Measurements from ENCODE around the gene TXNDC8. TPM values are rescaled to one million over a fixed set of nuclear protein-coding genes. Genes with fewer than 3 reads are reported as not detected.

TXNDC8 gene
- total RNA-seq, 2 donors from 2014 or later: not detected

DNA sequence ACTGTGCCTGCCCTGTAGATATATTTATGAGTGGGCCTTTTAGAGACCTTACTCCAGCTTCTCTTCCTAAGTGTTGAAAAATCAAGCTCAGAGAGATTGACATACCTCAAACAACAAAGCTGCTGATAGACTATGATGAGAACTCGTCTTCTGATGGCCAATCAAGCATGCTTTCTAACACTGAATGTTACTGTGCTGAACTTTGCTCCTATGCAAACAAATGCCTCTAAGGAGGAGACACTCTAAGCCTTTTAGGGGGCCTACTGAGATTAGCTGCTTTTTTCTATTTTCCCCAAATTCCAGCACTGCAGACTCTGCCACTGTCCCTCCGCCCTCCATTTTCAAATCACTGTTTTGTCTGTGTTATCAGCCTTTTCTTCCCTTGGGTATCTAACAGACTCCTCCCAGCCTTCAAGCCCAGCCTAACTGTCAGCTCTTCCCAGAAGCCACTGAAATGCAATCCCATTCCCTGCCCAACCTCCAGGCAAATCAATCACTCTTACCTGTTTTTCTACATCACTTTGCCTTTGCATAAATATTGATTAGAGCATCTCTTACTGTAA, 39.5 kb downstream of the TXNDC8 start:
- Mint-ChIP-seq H3K9me3 (no peaks in the 10 kb centered on the region), H3K36me3 (no peaks in the 10 kb centered on the region), H3K27ac (no peak overlapping the region)
- ATAC-seq (no peak), DNase-seq (ENCODE audit: low spot score in 2 of 2) (no peak)

DNA sequence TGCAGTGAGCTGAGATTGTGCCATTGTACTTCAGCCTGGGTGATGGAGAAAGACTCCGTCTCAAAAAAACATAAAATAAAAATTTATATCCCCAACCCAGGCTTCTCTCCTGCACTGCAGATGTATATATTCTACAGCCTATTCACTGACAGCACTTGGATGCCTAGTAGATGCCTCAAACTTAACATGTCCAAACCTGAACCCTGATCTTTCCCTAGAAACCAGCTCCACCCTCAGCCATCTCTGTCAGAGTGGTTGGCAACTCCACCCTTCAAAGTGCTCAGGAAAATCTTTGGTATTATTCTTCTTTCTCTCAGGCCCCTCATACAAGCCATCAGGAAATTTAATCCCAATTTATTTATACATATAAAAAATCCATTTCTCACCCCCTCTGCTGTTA, 44.4 kb downstream of the TXNDC8 start:
- no peaks in the 10 kb centered on the region for H3K36me3 Mint-ChIP-seq
- no peak for DNase-seq (ENCODE audit: low spot score in 2 of 2)
- H3K9me3 Mint-ChIP-seq: no peaks in the 10 kb centered on the region
- ATAC-seq: no peak
- no peak overlapping the region for H3K27ac Mint-ChIP-seq

DNA sequence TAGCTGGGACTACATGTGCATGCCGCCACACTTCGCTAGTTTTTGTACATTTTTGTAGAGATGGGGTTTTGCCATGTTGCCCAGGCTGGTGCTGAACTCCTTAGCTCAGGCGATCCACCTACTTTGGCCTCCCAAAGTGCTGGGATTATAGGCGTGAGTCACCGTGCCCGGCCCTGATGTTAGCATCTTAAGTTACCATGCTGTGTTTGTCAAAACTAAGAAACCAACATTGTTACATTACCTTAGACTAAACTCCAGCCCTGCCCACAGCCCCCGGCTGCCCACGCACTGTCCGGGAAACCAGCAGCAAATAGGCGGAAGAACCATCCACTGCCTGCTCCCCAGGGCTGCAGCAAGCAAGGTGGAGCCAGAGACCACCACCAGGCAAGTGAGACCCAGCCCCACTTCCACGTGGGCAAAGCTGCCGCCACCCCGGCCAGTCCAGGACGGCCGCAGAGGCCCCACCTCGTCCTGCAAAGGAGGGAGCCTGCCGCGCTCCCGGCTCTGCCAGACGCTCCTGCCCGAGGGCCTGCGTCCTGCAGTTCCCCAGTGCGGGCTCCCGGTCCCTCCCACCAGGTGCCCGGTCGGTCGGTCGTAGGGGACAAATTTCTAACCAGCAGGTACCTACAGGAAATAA, 45.6 kb downstream of the TXNDC8 start:
- no peak overlapping the region for H3K27ac Mint-ChIP-seq
- H3K36me3 Mint-ChIP-seq: no peaks in the 10 kb centered on the region
- DNase-seq (ENCODE audit: low spot score in 2 of 2) (no peak), ATAC-seq (no peak)
- no peaks in the 10 kb centered on the region for H3K9me3 Mint-ChIP-seq

DNA sequence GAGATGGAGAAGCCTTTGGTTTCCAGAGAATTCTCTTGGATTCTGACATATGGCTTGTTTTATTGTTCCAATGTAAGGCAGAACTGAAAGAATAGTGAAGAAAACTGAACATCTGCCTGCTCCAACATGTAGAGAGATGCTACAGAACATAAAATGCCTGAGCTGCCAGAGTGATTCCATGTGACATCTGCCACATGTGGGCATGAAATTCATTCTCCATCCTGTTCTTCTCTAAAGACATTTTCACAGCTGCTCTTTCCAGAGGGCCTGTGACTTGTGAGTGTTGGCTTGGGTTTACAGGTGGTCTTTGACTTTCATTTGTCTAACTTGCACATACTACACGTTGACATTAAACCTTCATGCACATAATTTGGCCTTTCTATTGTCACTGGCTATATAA, 47.7 kb downstream of the TXNDC8 start:
- Mint-ChIP-seq H3K36me3 (no peaks in the 10 kb centered on the region), H3K27ac (no peak overlapping the region), H3K9me3 (no peaks in the 10 kb centered on the region)
- ATAC-seq (no peak), DNase-seq (ENCODE audit: low spot score in 2 of 2) (no peak)

DNA sequence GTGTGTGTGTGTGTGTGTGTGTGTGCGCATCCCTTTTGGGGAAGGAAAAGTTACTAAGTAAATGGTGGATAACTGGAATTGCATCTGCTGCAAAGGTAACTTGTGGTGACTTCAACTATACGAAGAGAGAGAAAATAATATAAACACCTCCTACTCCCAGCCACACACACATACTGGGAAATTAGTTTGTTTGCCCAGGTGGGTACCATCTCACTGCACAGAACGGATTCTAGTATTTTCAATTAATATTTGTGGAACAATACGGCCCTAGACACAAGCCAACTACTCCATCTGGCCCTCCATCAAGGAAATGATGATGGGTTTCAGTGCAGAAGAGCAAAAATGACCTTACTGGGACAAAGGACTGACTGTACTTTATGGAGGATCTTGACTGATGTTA, 49.2 kb downstream of the TXNDC8 start:
- Mint-ChIP-seq H3K36me3 (no peaks in the 10 kb centered on the region), H3K27ac (no peak overlapping the region), H3K9me3 (no peaks in the 10 kb centered on the region)
- no peak for DNase-seq (ENCODE audit: low spot score in 2 of 2)
- ATAC-seq: no peak

DNA sequence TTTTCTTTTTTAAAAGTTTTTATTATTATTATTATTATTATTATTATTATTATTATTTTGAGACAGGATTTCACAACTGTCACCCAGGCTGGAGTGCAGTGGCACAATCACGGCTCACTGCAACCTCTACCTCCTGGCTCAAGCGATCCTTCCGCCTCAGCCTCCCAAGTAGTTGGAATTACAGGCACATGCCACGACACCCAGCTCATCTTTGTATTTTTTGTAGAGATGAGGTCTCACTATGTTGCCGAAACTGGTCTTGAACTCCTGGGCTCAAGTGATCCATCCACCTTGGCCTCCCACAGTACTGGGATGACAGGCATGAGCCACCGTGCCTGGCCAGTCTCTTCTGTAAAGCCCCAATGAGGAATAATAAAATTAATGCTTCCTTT, 50.4 kb downstream of the TXNDC8 start:
- Mint-ChIP-seq H3K27ac (no peak overlapping the region), H3K9me3 (no peaks in the 10 kb centered on the region), H3K36me3 (no peaks in the 10 kb centered on the region)
- no peak for ATAC-seq
- no peak for DNase-seq (ENCODE audit: low spot score in 2 of 2)

DNA sequence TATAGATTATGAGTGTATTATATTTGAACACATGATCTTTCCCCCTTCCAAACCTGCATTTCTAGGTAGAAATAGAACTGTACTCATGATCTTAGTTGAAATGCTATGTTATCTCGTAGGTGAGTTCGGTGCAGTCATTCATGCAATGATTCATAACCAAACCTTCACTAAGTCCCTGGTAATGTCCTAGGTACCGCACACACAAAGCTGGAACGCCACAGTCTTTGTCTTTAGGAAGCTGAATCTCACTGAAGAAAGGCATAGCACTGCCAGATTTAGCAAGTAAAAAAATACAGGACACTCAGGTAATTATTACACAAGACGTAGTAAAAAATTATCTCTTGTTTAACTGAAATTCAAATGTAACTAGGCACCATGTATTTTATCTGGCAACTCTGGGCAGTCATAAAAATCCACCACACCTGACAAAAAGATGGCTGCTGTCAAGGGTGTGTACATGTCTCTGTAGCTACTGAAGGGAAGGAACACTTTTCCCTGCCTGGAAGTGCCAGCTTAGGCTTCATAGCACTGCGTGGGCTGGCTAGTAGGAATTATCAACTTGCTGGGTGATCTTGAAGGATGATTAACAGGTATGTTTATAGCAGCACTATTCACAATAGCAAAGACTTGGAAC, 53.3 kb downstream of the TXNDC8 start:
- no peak for DNase-seq (ENCODE audit: low spot score in 2 of 2)
- H3K36me3 Mint-ChIP-seq: no peaks in the 10 kb centered on the region
- no peaks in the 10 kb centered on the region for H3K9me3 Mint-ChIP-seq
- H3K27ac Mint-ChIP-seq: no peak overlapping the region
- no peak for ATAC-seq

DNA sequence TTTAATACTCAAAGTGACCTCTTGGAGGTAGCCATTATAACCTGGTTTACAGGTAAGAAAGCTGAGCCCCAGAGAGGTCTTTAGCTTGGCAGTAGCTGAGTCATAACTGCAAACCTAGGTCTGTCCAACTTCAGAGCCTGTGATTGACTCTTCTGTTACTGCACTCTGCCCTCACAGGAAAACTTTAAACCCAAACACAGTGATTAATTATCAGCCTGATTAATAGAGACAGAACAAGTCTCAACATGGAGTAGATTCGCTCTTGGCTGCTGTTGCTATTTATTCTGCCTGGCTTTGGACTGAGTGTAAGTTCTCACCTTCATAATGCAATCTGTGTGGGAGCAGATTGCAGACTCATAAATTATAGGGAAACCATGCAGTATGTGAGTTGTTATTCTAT, 53.9 kb downstream of the TXNDC8 start:
- Mint-ChIP-seq H3K9me3 (no peaks in the 10 kb centered on the region), H3K27ac (no peak overlapping the region), H3K36me3 (no peaks in the 10 kb centered on the region)
- ATAC-seq (no peak), DNase-seq (ENCODE audit: low spot score in 2 of 2) (no peak)

DNA sequence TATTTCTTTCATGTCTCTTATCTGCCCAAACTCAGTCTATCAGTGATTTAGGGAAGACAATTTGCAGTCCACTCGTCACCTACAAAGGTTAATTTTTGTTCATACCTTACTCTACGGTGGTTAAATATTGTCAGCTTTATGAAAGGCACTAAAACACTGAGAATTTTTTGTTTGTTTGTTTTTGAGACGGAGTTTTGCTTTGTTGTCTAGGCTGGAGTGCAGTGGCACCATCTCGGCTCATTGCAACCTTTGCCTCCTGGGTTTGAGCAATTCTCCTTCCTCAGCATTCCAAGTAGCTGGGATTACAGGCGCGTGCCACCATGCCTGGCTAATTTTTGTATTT, 55.0 kb downstream of the TXNDC8 start:
- Mint-ChIP-seq H3K36me3 (no peaks in the 10 kb centered on the region), H3K9me3 (no peaks in the 10 kb centered on the region), H3K27ac (no peak overlapping the region)
- DNase-seq (ENCODE audit: low spot score in 2 of 2) (no peak), ATAC-seq (no peak)

DNA sequence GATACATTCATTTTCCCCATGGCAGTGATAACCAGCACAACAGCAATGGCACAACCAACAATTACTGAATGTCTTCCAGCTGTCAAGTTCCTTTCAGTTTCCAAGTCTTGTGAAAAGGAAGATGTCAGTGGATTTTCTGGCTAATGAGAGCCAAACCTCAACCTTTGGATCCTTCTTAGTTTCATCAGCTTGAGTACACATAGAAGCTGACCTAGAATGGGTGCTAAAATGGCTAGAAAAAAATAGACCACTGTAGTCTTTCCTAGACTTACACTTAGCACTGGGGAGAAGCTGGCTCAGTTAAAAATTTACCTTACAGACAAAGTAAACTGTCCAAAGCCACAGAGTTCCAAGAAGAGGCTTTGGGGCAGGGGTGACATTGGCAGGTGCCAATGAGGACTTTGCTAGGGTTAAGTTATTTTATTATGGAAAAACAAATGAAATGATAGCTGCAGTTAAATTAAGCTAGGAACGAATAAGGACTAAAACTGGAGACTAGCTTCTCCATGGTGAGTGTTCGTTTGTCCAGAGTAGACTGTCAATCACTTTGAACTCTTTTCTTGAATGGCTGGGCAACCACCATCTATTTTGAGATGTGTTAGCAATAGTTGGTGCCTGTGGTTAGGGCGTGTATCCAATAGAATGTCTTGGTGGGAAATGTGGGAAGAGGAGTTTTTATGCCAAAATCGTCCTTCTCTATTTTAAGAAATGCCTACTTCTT, 55.5 kb downstream of the TXNDC8 start:
- Mint-ChIP-seq H3K36me3 (no peaks in the 10 kb centered on the region), H3K27ac (no peak overlapping the region), H3K9me3 (no peaks in the 10 kb centered on the region)
- DNase-seq (ENCODE audit: low spot score in 2 of 2) (no peak), ATAC-seq (no peak)

DNA sequence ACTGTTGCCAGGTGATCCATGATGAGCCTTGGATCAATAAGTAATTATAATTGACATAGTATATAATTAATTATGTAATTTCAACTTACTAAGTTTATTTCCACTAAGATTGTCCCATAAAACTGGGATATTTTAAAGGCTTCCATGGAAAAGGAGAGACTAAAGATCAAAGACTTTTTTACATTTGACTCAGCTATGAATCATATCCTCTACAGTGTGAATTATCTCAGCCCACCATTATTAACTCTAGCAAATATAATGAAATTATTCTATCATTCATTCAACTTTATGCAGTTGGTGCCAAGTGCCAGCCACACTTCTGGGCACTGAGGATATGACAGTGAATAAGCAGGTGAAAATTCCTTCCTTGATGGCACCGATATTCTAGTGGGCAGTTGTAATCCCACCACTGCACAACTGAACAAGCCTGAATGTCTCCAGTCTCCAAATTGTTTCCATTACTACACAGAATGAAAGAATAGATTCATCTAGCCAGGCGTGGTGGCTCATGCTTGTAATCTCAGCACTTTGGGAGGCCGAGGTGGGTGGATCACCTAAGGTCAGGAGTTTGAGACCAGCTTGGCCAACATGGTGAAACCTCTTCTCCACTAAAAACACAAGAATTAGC, 59.5 kb downstream of the TXNDC8 start:
- ATAC-seq (no peak), DNase-seq (ENCODE audit: low spot score in 2 of 2) (no peak)
- Mint-ChIP-seq H3K36me3 (no peaks in the 10 kb centered on the region), H3K27ac (no peak overlapping the region), H3K9me3 (no peaks in the 10 kb centered on the region)

DNA sequence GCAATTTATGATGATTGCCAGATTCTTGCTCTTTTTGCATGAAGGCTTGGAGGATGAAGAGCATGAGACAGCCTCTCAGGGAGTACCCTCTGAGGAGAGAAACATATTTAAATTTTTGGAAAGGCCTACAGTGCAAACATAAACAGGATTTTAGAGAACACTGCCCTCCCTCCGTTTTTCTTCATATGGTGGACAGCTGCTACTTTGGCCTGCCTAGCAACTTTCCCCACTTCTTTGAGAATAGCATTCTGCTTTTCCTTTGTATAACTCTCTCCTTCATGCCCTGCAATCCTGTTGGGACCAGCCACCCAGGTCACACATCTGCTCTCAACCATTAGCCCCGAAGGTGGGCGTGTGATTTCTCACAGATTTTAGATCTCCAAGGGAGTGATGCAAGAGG, 60.9 kb downstream of the TXNDC8 start:
- Mint-ChIP-seq H3K9me3 (no peaks in the 10 kb centered on the region), H3K27ac (no peak overlapping the region), H3K36me3 (no peaks in the 10 kb centered on the region)
- ATAC-seq (no peak), DNase-seq (ENCODE audit: low spot score in 2 of 2) (no peak)

DNA sequence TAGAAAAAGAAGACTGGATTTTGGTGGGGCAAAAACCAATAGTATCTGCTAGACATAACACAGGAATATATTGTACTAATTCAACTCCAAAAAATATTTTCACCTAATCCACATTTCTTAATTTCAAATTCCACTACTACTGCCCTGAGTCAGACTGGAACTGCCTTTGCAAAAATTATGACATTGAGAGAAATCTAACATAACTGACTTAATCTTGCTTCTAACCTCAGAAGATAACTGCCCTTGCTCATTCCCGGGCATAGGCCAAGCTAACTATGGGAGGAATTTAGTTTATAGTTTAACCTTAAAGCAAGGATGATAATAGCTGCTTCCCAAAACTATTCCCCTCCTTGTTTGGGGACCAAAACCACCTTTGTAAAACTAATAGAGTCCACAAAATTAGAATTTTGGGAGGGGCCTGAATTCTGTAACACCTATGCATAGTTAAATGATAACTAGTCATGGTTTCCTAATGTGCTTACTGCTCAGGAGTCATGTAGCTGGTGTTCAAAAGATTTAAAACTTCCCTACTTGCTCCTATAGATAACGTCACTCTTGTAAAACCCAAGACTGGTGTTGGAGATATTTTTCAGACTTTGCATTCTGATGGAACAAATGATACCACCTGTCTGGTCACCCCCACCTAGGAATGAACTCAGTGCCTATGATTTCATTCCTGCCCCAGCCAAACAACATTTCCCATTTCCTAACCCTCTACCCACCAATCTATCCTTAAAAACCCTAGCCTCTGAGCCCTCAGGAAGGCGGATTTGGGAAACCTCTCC, 67.3 kb downstream of the TXNDC8 start:
- DNase-seq (ENCODE audit: low spot score in 2 of 2): no peak
- ATAC-seq: no peak
- Mint-ChIP-seq H3K27ac (no peak overlapping the region), H3K36me3 (no peaks in the 10 kb centered on the region), H3K9me3 (no peaks in the 10 kb centered on the region)

DNA sequence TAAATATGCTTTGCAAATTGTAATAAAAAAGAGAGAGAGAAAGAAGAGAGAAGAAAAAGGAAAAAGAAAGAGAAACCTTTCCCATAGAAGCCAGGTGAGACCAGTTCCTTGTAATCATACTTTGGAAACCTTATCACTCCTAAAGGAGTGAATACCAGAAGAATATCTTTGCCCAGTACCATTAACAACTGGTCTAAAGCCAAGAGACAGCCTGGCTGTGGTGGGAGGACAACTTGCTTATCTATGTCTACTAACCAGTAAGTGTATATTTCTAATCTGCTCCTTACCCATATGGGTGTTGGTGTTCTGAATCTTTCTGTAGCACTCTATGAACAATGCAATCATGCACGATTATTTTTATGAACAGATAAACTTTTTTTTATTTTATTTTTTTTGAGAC, 70.9 kb downstream of the TXNDC8 start:
- ATAC-seq: no peak
- Mint-ChIP-seq H3K27ac (no peak overlapping the region), H3K9me3 (no peaks in the 10 kb centered on the region), H3K36me3 (no peaks in the 10 kb centered on the region)
- DNase-seq (ENCODE audit: low spot score in 2 of 2): no peak

DNA sequence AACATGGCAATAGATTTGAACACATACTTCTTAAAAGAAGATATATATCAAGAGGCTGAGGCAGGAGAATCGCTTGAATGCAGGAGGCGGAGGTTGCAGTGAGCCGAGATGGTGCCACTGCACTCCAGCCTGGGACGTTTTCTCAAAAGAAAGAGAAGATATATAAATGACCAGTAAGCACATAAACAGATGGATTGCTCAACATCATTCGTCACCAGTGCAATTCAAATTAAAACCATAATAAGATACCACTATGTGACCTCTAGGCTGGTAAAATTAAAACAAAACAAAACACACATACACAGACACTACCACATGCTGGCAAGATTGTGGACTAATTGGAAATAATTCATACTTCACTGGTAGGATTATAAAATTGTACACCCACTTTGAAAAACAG, 76.0 kb downstream of the TXNDC8 start:
- H3K36me3 Mint-ChIP-seq: peaks cover 0 to 4% of the 10 kb centered on the region in 2 donors
- no peak for DNase-seq (ENCODE audit: low spot score in 2 of 2)
- H3K9me3 Mint-ChIP-seq: no peaks in the 10 kb centered on the region
- no peak overlapping the region for H3K27ac Mint-ChIP-seq
- no peak for ATAC-seq

DNA sequence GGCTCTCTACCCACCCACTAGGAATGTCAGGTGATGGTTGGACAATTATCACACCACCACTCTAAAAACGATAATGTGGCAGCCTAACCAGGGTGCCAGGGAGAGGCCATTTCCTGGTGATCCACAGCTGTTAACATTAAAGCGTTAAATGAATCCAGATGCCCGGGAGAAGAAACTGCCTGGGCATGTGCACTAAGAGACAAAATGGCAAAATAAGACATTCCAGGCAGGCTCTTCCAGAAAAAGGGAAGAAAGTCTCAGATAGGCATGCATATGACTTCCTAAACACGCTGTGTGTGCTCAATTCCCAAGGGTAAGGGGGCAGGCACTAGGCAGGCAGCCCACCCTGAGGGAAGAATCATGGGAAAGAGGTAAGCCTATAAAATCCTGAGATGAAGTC, 76.8 kb downstream of the TXNDC8 start:
- H3K27ac Mint-ChIP-seq: no peak overlapping the region
- peaks cover 6 to 10% of the 10 kb centered on the region in 2 donors for H3K36me3 Mint-ChIP-seq
- DNase-seq (ENCODE audit: low spot score in 2 of 2): no peak
- no peaks in the 10 kb centered on the region for H3K9me3 Mint-ChIP-seq
- no peak for ATAC-seq

DNA sequence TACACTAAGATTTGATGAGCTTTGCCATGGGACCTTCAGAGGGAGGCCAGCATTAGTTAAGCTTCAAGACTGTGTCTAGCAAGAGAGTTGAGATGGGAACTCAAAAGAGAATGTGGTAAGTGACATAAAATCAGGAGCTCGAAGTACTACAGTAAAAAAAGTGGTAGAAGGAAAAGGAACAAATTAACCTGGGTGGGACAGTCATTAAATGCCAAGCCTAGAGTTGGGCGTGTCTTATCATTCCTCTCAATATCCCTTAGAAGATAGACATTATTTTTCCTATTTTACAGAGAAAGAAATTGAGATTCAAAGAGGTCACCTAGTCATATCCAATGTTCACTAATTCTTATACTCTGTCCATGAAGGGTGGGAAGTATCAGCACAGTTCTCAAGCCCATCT, 78.1 kb downstream of the TXNDC8 start:
- no peak for DNase-seq (ENCODE audit: low spot score in 2 of 2)
- H3K27ac Mint-ChIP-seq: no peak overlapping the region
- H3K36me3 Mint-ChIP-seq: peaks cover 15 to 23% of the 10 kb centered on the region in 2 donors
- ATAC-seq: no peak
- no peaks in the 10 kb centered on the region for H3K9me3 Mint-ChIP-seq
